Fibroblast of the aortic adventitia (primary cell): Measurements from ENCODE around the gene SCRG1. TPM values are rescaled to one million over a fixed set of nuclear protein-coding genes. Genes with fewer than 3 reads are reported as not detected.
A peak's percentile ranks its signal among the peaks of the same experiment; 100 is the strongest.

ENCODE experiments used
- DNase-seq: peaks from one replicate; pipeline ENCODE4 v3.0.0-alpha.2; 2010; ENCODE audit warnings: low read depth
- H3K4me3 ChIP-seq: 2 replicates; pipeline ENCODE4 v1.5.1; 2011; ENCODE audit warnings: low read depth, mild to moderate bottlenecking, control low read depth, low read length, moderate library complexity
- CTCF ChIP-seq: IDR thresholded peaks from 2 replicates; pipeline ENCODE4 v1.5.1; 2011; ENCODE audit warnings: mild to moderate bottlenecking, low read length, control low read depth, inconsistent platforms; ENCODE audit not compliant: insufficient read depth
- total RNA-seq: library from RNA; depleted of rRNA; stranded (reverse); fragments of >200 nt; gene quantifications from 2 replicates; pipeline ENCODE4 v1.2.3, GENCODE V29; 2012; ENCODE audit warnings: low replicate concordance

The SCRG1 gene
- total RNA-seq, 1 donor: 0.99 TPM

GRCh38 chr4:173436771-173437265, 37.9 kb upstream of the SCRG1 start:
- no peak overlapping the region for H3K4me3 ChIP-seq
- no peak for TF ChIP-seq CTCF
- no peak for DNase-seq

- peak; percentile 94 for DNase-seq
- TF ChIP-seq CTCF: no peak
- no peak overlapping the region for H3K4me3 ChIP-seq
Observed at GRCh38 chr4:173436149-173436579, 37.2 kb upstream of the SCRG1 start.

GRCh38 chr4:173434231-173434630, 35.3 kb upstream of the SCRG1 start:
- H3K4me3 ChIP-seq: no peak overlapping the region
- no peak for DNase-seq
- no peak for TF ChIP-seq CTCF

GRCh38 chr4:173433447-173433846, 34.5 kb upstream of the SCRG1 start:
- TF ChIP-seq CTCF: no peak
- H3K4me3 ChIP-seq: no peak overlapping the region
- DNase-seq: no peak

- H3K4me3 ChIP-seq: no peak overlapping the region
- no peak for DNase-seq
- TF ChIP-seq CTCF: no peak
Observed at GRCh38 chr4:173432430-173432829, 33.5 kb upstream of the SCRG1 start.

GRCh38 chr4:173426064-173426463, 27.1 kb upstream of the SCRG1 start:
- no peak for TF ChIP-seq CTCF
- no peak for DNase-seq
- no peak overlapping the region for H3K4me3 ChIP-seq
